ENCODE data around the gene INTS14.

DNA sequence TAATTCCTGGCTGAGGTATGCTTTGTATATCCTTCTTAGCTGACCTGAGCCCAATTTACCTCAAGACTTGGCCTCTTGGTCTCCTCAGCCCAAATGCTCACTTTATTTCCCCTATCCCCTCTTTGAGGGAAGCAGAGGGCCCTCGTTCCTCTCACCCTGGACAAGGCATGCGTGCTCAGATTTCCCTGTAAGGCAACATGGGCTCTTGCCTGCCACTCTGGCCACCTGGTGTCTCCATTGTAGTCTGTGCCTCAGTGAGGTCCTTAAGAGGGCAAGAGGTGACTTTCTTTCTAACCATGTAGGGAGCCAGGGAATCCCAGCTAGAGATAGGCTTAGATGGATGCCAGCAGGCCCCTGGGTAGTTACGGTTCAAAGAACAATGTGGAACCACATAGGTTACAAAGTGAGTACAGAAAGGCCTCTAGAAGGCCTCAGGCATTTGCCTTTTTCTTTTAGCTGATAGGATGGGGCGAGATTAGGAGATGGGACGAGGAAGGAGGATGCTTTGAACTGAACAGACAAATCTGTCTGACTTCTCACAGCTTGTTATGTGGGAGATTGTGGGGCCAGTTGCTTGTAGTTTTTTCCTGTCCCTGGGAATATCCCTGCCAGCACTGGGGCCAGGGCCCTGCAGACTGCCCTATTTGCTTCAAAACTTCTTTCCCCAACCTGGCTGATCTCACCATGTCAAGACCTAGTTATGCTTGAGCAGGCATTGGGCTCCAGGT is 1.1 kb upstream of the INTS14 start:
- TF ChIP-seq EZH2phosphoT487 (IDR thresholded peaks at IDR 0.05; ENCODE audit: borderline replicate concordance, low read length), result no peak
- TF ChIP-seq, protein P1, sequence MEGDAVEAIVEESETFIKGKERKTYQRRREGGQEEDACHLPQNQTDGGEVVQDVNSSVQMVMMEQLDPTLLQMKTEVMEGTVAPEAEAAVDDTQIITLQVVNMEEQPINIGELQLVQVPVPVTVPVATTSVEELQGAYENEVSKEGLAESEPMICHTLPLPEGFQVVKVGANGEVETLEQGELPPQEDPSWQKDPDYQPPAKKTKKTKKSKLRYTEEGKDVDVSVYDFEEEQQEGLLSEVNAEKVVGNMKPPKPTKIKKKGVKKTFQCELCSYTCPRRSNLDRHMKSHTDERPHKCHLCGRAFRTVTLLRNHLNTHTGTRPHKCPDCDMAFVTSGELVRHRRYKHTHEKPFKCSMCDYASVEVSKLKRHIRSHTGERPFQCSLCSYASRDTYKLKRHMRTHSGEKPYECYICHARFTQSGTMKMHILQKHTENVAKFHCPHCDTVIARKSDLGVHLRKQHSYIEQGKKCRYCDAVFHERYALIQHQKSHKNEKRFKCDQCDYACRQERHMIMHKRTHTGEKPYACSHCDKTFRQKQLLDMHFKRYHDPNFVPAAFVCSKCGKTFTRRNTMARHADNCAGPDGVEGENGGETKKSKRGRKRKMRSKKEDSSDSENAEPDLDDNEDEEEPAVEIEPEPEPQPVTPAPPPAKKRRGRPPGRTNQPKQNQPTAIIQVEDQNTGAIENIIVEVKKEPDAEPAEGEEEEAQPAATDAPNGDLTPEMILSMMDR (conservative IDR thresholded peaks at IDR 0.05; ENCODE audit: low read depth, low read length), result no peak

All from PC-3 (cell line).